ENCODE results near the gene CCNY.

GRCh38 chr10:35598379-35598778 is 262.1 kb downstream of the CCNY start:
- TF ChIP-seq HDAC2 (IDR thresholded peaks at IDR 0.05), result no peak
- TF ChIP-seq RNF2 (IDR thresholded peaks at IDR 0.05; ENCODE audit: borderline replicate concordance, low read depth), result no peak
- no peak for TF ChIP-seq HMGXB4 (CRISPR knock-in tag; IDR thresholded peaks at IDR 0.05; ENCODE audit: borderline replicate concordance)
- TF ChIP-seq POLR2AphosphoS2 (conservative IDR thresholded peaks at IDR 0.05; ENCODE audit: low read length), result no peak
